NB4 (cell line): ENCODE results near the gene LGI4.

Experiments
- MAX ChIP-seq: IDR thresholded peaks from 2 replicates; pipeline ENCODE4 v1.6.1; 2011; ENCODE audit warnings: low read depth, low read length
- MYC ChIP-seq: IDR thresholded peaks from 2 replicates; pipeline ENCODE4 v1.6.1; 2011; ENCODE audit warnings: low read depth, low read length
- POLR2A ChIP-seq: IDR thresholded peaks from 2 replicates; pipeline ENCODE4 v1.6.1; 2011; ENCODE audit warnings: mild to moderate bottlenecking; ENCODE audit not compliant: insufficient read length; ENCODE audit errors: extremely low read depth

GRCh38 chr19:35164418-35164817 lies 29.6 kb upstream of the LGI4 start:
- TF ChIP-seq POLR2A (no peak), MAX (no peak), MYC (no peak)
